ENCODE results near the gene UBE2H.

GRCh38 chr7:129913428-129913827 is 39.3 kb downstream of the UBE2H start:
- TF ChIP-seq CTCF (IDR thresholded peaks at IDR 0.05 in 4 of 5, conservative IDR thresholded peaks at IDR 0.05 in 1 of 5) (no peak), POLR2A (IDR thresholded peaks at IDR 0.05) (no peak)
